HG03159 (cell line): Measurements from ENCODE around the gene TMEM41A.

Source experiments
- ATAC-seq: cut with Tn5 transposase; IDR thresholded peaks from one replicate; pipeline ENCODE4 v1.9.1; 2021; ENCODE audit warnings: mild to moderate bottlenecking, moderate library complexity; ENCODE audit not compliant: unreplicated experiment

The TMEM41A gene

GRCh38 chr3:185498503-185499396 is at the start of gene TMEM41A:
TSS of gene TMEM41A (minus strand) at chr3:185499035. CDS start at chr3:185498961, 74 bp downstream.
- ATAC-seq: peak; percentile 96

- ATAC-seq: no peak
Observed at GRCh38 chr3:185540695-185541094, 41.9 kb upstream of the TMEM41A start.

DNA sequence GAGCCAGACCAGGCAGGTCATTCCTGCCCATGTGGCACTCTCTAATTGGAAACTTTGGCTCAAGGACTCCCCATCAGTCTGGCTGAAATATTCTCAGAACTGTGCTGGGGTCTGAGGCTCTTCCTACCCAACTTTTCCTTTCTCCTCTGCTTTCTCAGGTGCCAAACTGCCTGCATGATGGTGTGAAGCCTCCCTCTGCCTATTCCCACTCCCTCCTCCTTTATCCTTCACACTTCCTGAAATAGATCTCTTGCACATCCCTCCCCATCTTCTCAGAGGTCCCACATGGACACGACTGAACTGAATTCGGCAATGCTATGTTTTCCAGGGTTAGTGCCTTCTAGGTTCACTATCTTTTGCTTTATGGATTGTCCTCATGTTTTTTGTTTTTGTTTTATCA is 41.1 kb upstream of the TMEM41A start:
- no peak for ATAC-seq

DNA sequence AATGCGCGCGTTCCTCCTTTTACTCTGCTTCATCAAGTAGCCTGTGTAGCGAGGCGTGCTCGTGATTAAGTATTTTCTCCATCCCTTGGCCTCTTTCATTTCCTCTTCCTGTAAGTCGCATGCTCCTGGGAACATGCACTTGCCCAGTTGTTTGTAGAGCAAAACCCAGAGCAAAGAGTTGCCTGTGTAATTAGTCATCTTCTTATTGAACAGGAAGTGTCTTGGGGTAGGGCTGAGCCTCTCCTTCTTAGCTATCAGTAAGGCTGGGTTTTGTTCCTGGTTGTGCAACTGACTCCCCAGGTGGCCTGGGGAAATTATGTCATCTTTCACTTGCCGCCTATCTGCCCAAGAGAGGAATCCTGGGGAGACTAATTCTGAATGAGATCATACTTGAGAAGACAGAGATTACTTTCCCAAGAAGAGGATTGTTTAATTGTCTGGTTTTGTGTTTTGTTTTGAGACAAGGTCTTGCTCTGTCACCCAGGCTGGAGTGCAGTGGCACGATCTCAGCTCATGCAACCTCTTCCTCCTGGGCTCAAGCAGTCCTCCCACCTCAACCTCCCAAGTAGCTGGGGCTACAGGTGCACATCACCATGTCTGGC is 38.6 kb upstream of the TMEM41A start:
- ATAC-seq: peak; percentile 97

- ATAC-seq: no peak
Observed at GRCh38 chr3:185534511-185534910, 35.7 kb upstream of the TMEM41A start.

- ATAC-seq: no peak
Observed at GRCh38 chr3:185532901-185533300, 34.1 kb upstream of the TMEM41A start.

DNA sequence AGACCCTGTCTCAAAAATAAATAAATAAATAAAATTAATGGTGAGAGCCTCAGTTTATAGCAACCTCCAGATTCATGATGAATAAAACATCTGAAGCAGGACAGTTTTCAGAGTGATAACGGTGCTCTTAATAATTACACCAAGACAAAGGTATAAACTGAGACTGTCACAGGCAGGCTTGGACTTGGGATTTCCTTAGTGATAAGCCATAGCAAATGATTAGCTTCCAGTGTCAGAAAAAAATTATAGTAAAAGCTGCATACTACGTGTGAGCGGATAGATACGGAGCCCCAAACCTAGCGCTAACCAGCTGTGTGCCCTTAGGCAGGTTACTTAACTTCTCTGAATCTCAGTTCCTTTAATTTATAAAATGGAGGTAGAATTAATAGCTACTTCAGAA is 32.0 kb upstream of the TMEM41A start:
- no peak for ATAC-seq

GRCh38 chr3:185528532-185528931 is 29.7 kb upstream of the TMEM41A start:
- ATAC-seq: no peak

DNA sequence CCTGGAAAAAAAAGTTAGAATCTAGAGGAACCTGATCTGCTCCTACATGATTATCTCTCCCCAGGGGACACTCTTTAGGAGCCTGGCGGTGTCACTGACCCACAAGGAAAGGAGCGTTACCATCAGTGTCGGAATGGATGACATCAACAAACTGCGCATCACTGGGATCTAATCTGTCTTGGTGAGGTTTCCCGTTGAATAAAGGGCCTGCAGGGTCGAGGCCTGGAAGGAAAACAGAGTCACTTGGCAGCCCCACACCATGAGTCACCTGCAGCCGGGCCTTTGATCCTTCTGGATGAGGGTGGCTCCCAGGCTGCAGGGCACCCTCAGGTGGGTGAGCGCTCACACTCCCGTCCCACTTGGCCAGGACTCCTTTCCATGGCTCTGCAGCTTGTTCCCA is 28.5 kb upstream of the TMEM41A start:
- no peak for ATAC-seq

DNA sequence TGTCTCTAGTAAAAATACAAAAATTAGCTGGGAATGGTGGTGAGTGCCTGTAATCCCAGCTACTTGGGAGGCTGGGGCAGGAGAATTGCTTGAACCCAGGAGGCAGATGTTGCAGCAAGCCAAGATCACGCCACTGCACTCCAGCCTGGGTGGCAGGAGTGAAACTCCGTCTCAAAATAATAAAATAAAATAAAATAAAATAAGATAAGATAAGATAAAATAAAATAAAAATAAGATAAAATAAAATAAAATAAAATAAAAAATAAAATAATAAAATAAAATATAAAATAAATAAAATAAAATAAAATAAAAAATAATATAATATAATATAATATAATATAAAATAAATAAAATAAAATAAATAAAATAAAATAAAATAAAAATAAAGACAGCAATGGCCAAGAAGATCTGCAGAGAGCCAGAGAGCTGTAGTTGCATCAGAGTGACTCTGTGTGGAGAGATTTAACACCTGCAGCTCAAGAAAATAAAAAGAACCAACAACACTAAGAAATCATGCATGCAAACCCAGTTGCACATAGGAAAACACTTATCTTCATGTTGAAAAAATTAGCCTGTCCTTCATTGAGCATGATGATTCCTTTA is 27.6 kb upstream of the TMEM41A start:
- ATAC-seq: no peak

- ATAC-seq: no peak
Observed at GRCh38 chr3:185521349-185522138, 22.7 kb upstream of the TMEM41A start.

- ATAC-seq: no peak
Observed at GRCh38 chr3:185519021-185519420, 20.2 kb upstream of the TMEM41A start.

DNA sequence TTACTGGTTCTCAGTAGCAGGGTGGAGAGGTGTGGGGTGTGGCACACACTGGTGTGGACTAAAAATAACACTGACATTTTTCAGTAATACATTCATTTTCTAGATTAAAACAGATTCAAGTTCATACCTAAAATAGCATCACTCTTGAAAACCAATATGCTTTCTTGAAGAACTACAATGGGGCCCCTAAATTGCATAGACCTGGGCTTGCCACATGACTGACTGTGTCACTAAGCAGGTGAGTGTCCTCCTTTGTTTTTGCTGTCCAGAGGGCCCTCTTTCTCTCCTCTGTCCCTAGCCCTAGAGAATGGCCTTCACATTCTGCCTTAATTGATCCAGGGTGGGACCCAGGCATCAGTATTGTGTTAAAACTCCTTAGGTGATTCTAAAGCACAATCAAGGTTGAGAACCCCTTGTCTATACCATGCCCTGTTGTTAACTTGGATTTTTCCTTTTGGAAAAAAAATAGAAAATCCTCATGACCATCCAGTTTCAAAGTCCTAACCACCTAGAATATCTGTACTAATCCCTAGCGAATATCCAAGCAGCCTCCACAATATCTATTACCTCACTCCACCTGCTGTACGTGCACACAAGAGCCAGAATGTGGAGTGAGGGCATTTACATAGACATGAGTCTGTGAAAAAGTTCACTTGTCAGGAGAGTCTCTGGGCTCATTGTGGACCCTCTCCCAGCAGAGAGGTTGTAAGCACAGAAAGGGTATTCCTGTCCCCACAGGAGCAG is 18.7 kb upstream of the TMEM41A start:
- no peak for ATAC-seq

DNA sequence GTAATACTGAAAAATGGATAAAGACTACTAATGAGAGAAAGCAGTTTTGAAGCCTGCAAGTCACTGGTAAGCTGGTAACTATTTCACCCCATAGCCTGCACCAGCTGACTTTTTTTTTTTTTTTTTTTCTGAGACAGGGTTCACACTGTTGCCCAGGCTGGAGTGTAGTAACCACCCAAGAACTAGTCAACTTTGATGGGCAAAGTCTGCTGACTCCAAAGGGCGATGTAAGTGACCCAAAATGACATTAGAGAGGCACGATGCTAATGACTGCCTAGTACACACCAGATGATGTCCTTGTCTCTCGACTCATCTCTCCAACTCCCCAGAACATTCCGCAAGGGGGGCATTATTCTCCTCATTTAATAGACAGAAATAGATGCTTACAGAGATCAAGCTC is 12.9 kb upstream of the TMEM41A start:
- no peak for ATAC-seq

- no peak for ATAC-seq
Observed at GRCh38 chr3:185508335-185508991, 9.6 kb upstream of the TMEM41A start.

DNA sequence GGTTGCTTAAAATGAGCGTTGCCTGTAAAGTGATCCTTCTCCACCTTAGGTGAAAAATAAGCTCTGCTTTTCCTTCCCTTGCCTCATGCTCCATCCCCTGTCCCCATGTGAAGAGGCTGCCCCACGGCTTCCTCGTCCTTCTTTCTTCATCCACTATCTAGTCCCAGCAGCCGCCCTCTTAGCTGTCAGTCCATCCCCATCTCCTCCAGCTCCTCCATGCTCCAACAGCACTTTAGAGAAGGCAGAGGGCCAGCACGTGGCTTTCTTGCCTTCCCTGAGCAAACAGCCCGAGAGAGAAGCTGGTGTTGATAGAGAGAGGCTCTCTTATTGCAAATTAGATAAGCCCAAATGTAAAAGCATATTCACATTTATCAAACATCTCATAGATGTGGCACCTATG is 9.0 kb upstream of the TMEM41A start:
- ATAC-seq: no peak

- ATAC-seq: no peak
Observed at GRCh38 chr3:185504636-185505035, 5.8 kb upstream of the TMEM41A start.

DNA sequence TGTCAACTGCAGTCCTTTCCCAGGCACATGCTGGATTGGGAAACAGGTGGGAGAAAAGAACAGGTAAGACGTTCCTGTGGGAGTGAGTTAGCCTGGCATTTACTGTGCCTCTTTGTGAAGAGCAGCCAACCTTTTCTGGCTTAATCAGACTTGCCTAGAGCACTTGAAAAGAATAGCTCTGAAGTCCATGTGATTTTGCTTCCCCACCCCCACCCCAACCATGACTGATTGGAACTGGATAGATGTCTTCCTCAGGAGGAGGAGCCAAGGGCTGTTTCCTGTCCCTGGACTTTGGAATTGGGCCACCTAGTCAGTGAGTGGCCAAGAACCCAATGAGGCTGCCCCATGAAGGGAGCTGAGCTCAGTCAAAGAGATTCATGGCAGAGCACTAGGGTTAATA is 4.7 kb upstream of the TMEM41A start:
- no peak for ATAC-seq

DNA sequence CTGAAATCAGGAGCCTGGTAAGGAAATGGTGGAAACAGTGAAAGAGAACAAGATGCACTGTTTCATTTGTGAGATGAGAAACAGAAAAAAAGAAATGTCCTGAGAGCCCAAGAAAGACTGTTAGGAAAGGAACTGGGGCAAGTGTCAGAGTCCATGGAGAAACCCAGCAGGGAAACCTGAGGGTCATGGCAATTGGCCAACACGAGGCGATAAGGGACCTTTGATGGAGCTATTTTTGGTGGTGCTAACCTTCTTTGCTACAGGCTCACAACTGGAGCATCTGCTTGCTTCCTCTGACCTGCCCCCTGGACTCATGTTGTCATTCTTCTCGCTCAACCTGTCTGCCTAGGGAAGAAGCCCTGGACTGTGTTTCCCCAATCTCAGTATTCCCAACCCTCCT is 4.2 kb upstream of the TMEM41A start:
- no peak for ATAC-seq

- ATAC-seq: no peak
Observed at GRCh38 chr3:185490241-185490640, 8.6 kb downstream of the TMEM41A start.
